HL-60 (cell line): ENCODE data around the gene RNASE12.

ENCODE experiments used
- CTCF ChIP-seq: IDR thresholded peaks from one replicate; pipeline ENCODE4 v1.5.1; 2011; ENCODE audit warnings: low read length, control low read depth, inconsistent platforms; ENCODE audit not compliant: insufficient read depth
- POLR2AphosphoS5 ChIP-seq: IDR thresholded peaks from 2 replicates; pipeline ENCODE4 v1.6.1; 2012; ENCODE audit warnings: low read depth

- TF ChIP-seq CTCF (no peak), POLR2AphosphoS5 (no peak)
Measured at GRCh38 chr14:20569066-20569465, 22.1 kb downstream of the RNASE12 start.
